Measurements from ENCODE around the gene DPP7.
A peak's percentile ranks its signal among the peaks of the same experiment; 100 is the strongest.

DPP7 gene

DNA sequence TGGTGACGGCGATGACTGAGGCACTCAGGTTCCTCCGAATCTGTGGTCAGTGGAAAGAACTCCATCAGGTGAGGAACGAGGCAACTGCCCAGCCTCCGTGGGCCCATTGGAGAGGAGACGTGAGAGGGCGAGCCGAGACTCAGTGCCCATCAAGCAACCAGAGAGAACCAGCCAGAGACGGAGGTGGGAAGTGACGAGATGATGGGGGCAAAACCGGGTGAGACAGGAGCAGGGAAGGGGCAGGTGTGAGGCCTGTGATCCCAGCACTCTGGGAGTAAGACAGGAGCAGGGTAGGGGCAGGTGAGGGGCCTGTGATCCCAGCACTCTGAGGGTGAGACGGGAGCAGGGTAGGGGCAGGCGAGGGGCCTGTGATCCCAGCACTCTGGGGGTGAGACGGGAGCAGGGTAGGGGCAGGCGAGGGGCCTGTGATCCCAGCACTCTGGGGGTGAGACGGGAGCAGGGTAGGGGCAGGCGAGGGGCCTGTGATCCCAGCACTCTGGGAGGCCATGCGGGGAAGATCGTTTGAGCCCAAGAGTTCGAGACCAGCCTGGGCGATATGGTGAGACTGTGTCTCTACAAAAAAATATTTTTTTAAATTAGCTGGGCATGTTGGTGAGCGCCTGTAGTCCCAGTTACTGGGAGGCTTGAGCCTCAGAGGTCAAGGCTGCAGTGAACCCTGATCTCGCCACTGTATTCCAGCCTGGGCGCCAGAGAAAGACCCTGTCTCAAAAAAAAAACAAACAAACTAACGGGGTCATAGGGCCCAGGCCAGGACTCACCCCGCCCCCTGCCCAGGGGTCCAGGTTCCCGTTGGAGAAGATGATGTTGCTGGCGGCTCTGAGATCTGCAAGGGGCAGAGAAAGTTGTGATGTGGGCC is 3.4 kb downstream of the DPP7 start:
- no peak for DNase-seq

- no peak for DNase-seq
Observed at GRCh38 chr9:137110147-137110910, 4.2 kb downstream of the DPP7 start.

GRCh38 chr9:137109250-137110146 is 5.0 kb downstream of the DPP7 start:
- no peak for DNase-seq

GRCh38 chr9:137108608-137109249 is 5.8 kb downstream of the DPP7 start:
- no peak for DNase-seq

DNA sequence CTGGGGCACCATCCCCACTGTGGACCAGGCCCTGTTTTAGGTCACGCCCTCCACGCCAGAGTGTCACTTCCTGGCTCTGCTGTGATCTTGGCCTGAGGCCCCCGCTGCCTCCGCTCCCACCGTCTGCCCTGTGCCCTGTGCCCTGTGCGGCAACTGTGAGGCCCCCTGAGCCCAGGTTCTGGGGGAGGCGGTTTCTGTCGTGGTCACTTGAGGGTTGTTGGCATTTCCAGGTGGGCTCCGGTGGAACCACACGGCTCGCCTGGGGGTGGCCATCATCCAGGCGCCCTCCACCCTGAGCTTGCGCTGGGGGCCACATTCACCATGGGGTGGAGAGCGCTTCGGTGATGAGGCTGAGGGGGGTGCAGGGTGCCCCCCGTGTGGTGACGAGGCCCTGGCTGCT is 6.6 kb downstream of the DPP7 start:
- DNase-seq = no peak

DNA sequence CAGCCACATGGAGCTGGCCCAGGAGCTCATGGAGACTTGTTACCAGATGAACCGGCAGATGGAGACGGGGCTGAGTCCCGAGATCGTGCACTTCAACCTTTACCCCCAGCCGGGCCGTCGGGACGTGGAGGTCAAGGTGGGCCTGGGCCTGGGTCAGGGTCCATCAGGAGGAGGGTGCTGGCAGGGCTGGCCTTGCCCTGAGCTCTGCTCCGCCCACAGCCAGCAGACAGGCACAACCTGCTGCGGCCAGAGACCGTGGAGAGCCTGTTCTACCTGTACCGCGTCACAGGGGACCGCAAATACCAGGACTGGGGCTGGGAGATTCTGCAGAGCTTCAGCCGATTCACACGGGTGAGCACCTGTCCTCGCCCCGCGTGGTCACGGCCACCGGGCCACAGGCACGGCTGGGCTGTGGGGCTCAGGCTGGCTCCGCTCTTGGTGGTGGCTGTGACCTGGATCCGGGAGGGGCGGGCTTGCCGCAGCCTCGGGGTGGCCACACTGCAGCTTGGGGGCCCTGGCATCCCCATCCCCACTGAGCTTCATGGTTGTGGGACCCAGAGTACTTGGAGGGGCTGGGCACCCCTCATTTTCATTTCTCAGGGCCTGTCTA is 7.1 kb downstream of the DPP7 start:
- no peak for DNase-seq

DNA sequence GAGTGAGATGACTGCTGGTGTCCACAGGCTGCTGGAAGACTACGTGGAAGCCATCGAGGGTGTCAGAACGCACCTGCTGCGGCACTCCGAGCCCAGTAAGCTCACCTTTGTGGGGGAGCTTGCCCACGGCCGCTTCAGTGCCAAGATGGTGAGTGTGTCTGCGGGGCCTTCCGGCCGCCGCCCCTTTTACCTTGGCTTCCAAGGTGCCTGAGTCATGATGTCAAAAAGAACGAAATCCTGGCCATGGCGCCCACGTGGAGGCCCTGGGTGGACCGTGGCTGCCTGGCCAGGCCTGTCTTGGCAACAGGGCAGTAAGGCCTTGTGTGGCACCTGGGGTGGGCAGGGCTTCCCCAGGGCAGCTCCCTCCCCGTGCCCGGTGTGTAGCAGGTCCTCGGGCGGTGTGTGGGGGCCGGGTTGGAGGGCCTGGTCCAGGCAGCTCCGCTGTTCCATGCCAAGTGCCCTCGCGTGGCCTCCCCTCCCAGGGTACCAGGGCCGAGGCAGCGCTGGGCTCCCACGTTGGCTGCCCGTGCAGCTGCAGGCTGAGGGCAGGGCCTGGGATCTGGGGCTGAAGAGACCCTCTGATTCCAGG is 7.8 kb downstream of the DPP7 start:
- no peak for DNase-seq

DNA sequence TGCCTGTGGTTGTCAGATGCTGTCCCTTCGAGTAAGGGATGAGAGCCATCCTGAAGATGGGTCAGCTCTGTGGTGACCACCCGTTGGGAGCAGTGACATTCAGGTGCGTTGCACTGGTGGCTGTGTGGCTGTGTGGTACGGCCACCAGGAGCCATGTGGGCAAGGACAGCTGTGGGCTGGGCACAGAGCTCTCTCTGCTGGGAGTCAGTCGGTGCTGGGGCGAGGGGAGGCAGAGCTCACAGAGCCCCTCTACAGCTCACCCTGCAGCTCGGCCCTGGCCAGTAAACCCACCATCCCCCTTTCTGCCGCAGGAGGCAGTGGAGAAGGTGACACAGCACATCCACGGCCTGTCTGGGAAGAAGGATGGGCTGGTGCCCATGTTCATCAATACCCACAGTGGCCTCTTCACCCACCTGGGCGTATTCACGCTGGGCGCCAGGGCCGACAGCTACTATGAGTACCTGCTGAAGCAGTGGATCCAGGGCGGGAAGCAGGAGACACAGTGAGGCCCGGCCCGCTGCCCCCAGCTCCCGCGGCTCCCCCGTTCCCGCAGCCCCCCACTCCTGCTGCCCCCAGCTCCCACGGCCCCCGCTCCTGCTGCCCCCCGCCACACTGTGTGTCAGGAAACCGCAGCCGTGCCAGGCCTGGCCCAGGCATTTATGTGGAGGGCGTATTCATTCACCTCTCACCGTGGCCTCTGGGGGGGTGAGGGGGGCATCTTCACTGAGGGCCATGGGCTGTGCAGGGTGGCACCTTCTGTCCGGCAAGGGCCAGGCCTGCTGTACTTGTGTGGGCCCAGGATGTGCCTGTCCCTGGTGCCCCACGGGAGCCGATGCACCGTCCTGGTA is 8.5 kb downstream of the DPP7 start:
- no peak for DNase-seq

DNA sequence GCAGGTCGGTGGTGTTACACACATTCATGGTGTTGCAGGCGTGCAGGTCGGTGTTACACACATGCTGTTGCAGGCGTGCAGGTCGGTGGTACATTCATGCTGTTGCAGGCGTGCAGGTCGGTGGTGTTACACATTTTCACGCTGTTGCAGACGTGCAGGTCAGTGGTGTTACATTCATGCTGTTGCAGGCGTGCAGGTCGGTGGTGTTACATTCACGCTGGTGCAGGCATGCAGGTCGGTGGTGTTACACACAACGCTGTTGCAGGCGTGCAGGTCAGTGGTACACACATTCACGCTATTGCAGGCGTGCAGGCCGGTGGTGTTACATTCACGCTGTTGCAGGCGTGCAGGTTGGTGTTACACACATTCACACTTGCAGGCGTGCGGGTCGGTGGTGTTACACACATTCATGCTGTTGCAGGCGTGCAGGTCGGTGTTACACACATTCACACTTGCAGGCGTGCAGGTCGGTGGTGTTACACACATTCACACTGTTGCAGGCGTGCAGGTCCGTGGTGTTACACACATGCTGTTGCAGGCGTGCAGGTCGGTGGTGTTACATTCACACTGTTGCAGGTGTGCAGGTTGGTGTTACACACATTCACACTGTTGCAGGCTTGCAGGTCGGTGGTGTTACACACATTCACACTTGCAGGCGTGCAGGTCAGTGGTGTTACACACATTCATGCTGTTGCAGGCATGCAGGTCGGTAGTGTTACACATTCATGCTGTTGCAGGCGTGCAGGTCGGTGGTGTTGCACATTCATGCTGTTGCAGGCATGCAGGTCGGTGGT is 11.1 kb downstream of the DPP7 start:
- no peak for DNase-seq

GRCh38 chr9:137099231-137099630 is 15.3 kb downstream of the DPP7 start:
- DNase-seq = no peak

DNA sequence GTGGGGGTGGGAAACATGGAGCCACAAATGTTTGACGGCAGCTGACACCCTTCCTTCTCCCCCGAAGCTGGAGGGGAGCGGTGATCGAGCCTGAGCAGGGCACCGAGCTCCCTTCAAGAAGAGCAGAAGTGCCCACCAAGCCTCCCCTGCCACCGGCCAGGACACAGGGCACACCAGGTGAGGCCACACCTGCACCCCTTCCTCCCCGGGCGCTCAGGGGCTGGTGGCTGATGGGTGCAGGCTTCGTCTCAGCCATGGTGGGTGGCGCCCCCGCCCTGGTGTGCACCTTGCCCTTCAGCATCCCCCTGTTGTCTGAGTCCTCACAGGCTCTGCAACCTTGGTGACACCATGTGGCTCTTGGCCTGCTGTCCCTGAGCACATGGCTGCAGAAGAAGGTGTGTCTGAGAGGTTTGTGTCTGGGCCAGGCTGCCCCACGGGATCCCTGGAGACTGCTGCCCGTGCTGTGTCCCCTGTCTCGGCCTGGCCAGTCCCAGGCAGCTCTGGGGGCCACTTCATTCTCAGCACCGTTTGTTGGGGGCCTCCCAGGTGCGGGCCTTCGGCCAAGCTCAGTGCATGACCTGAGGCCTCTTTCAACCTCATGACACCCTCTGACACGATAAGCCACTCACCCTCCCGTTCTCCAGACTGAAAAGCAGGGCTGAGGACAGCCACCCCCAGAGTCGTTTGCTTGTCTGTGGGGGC is 16.6 kb downstream of the DPP7 start:
- DNase-seq = no peak

- DNase-seq = no peak
Observed at GRCh38 chr9:137096785-137097546, 17.6 kb downstream of the DPP7 start.

GRCh38 chr9:137095664-137096517 is 18.6 kb downstream of the DPP7 start:
- DNase-seq = peak; percentile 81 to 82

- no peak for DNase-seq
Observed at GRCh38 chr9:137089232-137089947, 25.1 kb downstream of the DPP7 start.

DNA sequence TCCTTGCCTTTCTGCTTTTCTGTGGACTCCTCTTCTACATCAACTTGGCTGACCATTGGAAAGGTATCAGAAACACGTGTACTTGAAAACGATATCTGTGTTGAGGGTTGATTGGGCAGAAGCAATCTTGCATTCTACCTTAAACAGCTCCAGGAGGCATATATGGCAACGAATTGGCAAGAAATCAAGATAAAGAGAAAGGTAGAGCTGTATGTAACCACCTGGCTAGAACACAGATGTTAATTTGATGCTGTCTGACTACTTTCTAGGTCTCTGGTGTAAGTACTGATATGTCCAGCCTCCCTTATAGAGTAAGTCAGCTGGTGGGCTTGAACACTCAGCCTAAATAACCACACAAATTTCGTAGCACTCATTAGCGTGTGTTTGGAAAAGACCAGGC is 26.4 kb downstream of the DPP7 start:
- DNase-seq = no peak

GRCh38 chr9:137087409-137087925 is 27.1 kb downstream of the DPP7 start:
- DNase-seq = no peak
